Liver (tissue), 9 donors: ENCODE data around the gene ARHGEF4. TPM values are rescaled to one million over a fixed set of nuclear protein-coding genes. Genes with fewer than 3 reads are reported as not detected.
A peak's percentile ranks its signal among the peaks of the same experiment; 100 is the strongest.
"Not testable (repeated sequence)": the region's sequence is repeated elsewhere in the genome, so short reads cannot be mapped to it uniquely, and the experiment has no call there.

Experiments used
- DNase-seq: peaks from one replicate; pipeline ENCODE4 v3.0.0-alpha.2; 2017; ENCODE audit warnings: low spot score
- H3K27ac ChIP-seq, 2 donors: one replicate each; pipeline ENCODE4 v1.7.0; 2013; ENCODE audit warnings: inconsistent platforms in 2 of 2, low read length in 2 of 2, control low read depth in 1 of 2, low read depth in 1 of 2, mild to moderate bottlenecking in 1 of 2
- H3K27me3 ChIP-seq, 4 donors: one replicate each; pipeline versions ENCODE4 v1.6.1 to v1.7.0; 2013; ENCODE audit warnings: low read length in 3 of 4, inconsistent platforms in 1 of 4, mild to moderate bottlenecking in 1 of 4, moderate library complexity in 1 of 4; ENCODE audit not compliant: control insufficient read depth in 4 of 4, insufficient read depth in 4 of 4
- H3K36me3 ChIP-seq, 4 donors: one replicate each; pipeline versions ENCODE4 v1.6.1 to v1.7.0; 2013; ENCODE audit warnings: low read length in 3 of 4, mild to moderate bottlenecking in 3 of 4, low read depth in 1 of 4, moderate library complexity in 1 of 4; ENCODE audit not compliant: control insufficient read depth in 4 of 4, insufficient read depth in 3 of 4
- H3K4me1 ChIP-seq, 4 donors: one replicate each; pipeline versions ENCODE4 v1.6.1 to v1.7.0; 2013; ENCODE audit warnings: low read length in 3 of 4, mild to moderate bottlenecking in 3 of 4, moderate library complexity in 1 of 4; ENCODE audit not compliant: control insufficient read depth in 4 of 4, insufficient read depth in 4 of 4
- H3K4me3 ChIP-seq, 3 donors: one replicate each; pipeline versions ENCODE4 v1.6.1 to v1.7.0; 2013; ENCODE audit warnings: low read length in 3 of 3, control low read depth in 1 of 3, low read depth in 1 of 3, mild to moderate bottlenecking in 1 of 3
- H3K9ac ChIP-seq, 2 donors: one replicate each; pipeline ENCODE4 v1.7.0; 2013; ENCODE audit warnings: low read length in 2 of 2, mild to moderate bottlenecking in 2 of 2, moderate library complexity in 2 of 2, control low read depth in 1 of 2, low read depth in 1 of 2
- H3K9me3 ChIP-seq, 4 donors: one replicate each; pipeline versions ENCODE4 v1.6.1 to v1.7.0; 2013; ENCODE audit warnings: low read length in 3 of 4; ENCODE audit not compliant: control insufficient read depth in 4 of 4
- CTCF ChIP-seq: fragments of 150-350 bp; IDR thresholded peaks from 2 replicates; pipeline ENCODE4 v1.5.1; 2017; ENCODE audit warnings: improper control_type of control experiment, low read depth, low read length; ENCODE audit not compliant: missing input control
- EGR1 ChIP-seq, 2 donors: IDR thresholded peaks; 2 replicates each; pipeline ENCODE4 v1.6.1; 2016 to 2018; ENCODE audit warnings: antibody characterized with exemption in 2 of 2, low read depth in 2 of 2
- FOXA1 ChIP-seq: IDR thresholded peaks from 2 replicates; pipeline ENCODE4 v1.6.1; 2016; ENCODE audit warnings: antibody characterized with exemption
- GABPA ChIP-seq, 2 donors: IDR thresholded peaks in 1 of 2; conservative IDR thresholded peaks in 1 of 2; 2 replicates each; pipeline ENCODE4 v1.6.1; 2016; ENCODE audit warnings: antibody characterized with exemption in 2 of 2, mild to moderate bottlenecking in 1 of 2, moderate library complexity in 1 of 2
- HNF4G ChIP-seq: IDR thresholded peaks from 2 replicates; pipeline ENCODE4 v1.6.1; 2016; ENCODE audit warnings: antibody characterized with exemption
- MAX ChIP-seq: IDR thresholded peaks from 2 replicates; pipeline ENCODE4 v1.6.1; 2016; ENCODE audit warnings: antibody characterized with exemption
- RXRA ChIP-seq, 2 donors: IDR thresholded peaks; 2 replicates each; pipeline ENCODE4 v1.6.1; 2017 to 2018; ENCODE audit warnings: antibody characterized with exemption in 2 of 2, mild to moderate bottlenecking in 1 of 2
- SP1 ChIP-seq: IDR thresholded peaks from 2 replicates; pipeline ENCODE4 v1.6.1; 2018; ENCODE audit warnings: antibody characterized with exemption, mild to moderate bottlenecking
- TAF1 ChIP-seq: conservative IDR thresholded peaks from 2 replicates; pipeline ENCODE4 v1.6.1; 2016; ENCODE audit warnings: antibody characterized with exemption, mild to moderate bottlenecking
- YY1 ChIP-seq: IDR thresholded peaks from 2 replicates; pipeline ENCODE4 v1.6.1; 2016; ENCODE audit warnings: antibody characterized with exemption, mild to moderate bottlenecking
- WGBS: extraction: QIAGEN DNeasy Blood & Tissue Kit; methylation state at CpG from one replicate; pipeline ENCODE4 v1.1.7; 2013; 5-methylcytosine and 5-hydroxymethylcytosine counted together
- polyA plus RNA-seq, 2 donors: library from polyadenylated mRNA; stranded (reverse) in 1 of 2; unstranded in 1 of 2; fragments of 200-250 nt in 1 of 2; fragments of >200 nt in 1 of 2; fragmentation: Nextera tagmentation in 1 of 2; extraction: Ambion mirVana in 1 of 2; gene quantifications; one replicate each; pipeline versions ENCODE4 v1.2.1 to v1.2.3, GENCODE V29; 2013 to 2015
- total RNA-seq, 2 donors: library from RNA; depleted of rRNA; stranded (reverse); fragments of >200 nt; gene quantifications; one replicate each; pipeline ENCODE4 v1.2.3, GENCODE V29; 2014
- TF ChIP-seq, protein P1 (sequence below): IDR thresholded peaks from 2 replicates; pipeline ENCODE4 v1.6.1; 2016; ENCODE audit warnings: antibody characterized with exemption
- TF ChIP-seq, protein P2 (sequence below): IDR thresholded peaks from 2 replicates; pipeline ENCODE4 v1.6.1; 2016; ENCODE audit warnings: antibody characterized with exemption
- TF ChIP-seq, protein P3 (sequence below): IDR thresholded peaks from 2 replicates; pipeline ENCODE4 v1.6.1; 2016; ENCODE audit warnings: antibody characterized with exemption, mild to moderate bottlenecking
- donor health status: healthy.
- donor health status: healthy.
- donor health status: healthy.
- donor health status: healthy.
- donor health status: healthy.

ARHGEF4 gene
- total and polyA plus RNA-seq, 4 donors, result 0.08 TPM; not detected in 2

- 50% methylated on average over 6 of the region's 6 CpGs for WGBS
- not testable (repeated sequence) for H3K9me3 ChIP-seq, H3K4me3 ChIP-seq, H3K9ac ChIP-seq, H3K27me3 ChIP-seq, DNase-seq
- Histone ChIP-seq H3K4me1 (peaks cover 11 to 48% (median 35%) of the 10 kb centered on the region in 4 donors), H3K27ac (peak overlapping the region in 1 of 2 donors; percentile 40), H3K36me3 (peaks cover 6 to 22% (median 12%) of the 10 kb centered on the region in 4 donors)
- TF ChIP-seq YY1 (peak; percentile 42), RXRA (IDR thresholded peaks at IDR 0.05) (peak; percentile 71 to 76)
Measured at GRCh38 chr2:131079931-131080330, 243.2 kb downstream of the ARHGEF4 start.

DNA sequence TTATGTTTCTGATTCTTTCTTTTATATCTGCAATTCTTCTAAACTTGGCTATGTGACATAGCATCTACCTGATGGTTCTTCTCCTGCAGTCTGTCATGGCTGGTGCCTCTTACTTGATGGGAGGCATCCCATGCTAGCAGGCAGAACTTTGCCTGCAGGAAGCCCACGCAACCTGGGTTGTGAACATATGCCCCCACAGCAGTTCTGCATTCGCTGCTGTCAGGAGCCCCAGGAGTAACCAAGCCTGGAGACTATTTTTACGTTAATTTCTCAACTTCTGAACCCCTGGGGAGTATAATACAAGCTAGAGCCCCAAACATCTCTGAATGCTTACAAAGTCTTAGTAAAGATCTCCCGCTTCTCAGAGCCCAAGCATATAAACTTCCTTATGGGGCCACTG lies 244.5 kb downstream of the ARHGEF4 start:
- no peak for TF ChIP-seq EGR1 (IDR thresholded peaks at IDR 0.05; ENCODE audit: low read depth in 2 of 2)
- no peak for DNase-seq
- WGBS, result 97% methylated on average over 4 of the region's 4 CpGs
- H3K27ac ChIP-seq, result no peak overlapping the region
- H3K36me3 ChIP-seq, result peaks cover 2 to 26% (median 11%) of the 10 kb centered on the region in 4 donors
- H3K4me3 ChIP-seq, result no peak overlapping the region
- H3K9ac ChIP-seq, result no peak overlapping the region
- H3K9me3 ChIP-seq, result no peaks in the 10 kb centered on the region
- H3K4me1 ChIP-seq, result peaks cover 11 to 44% (median 36%) of the 10 kb centered on the region in 4 donors
- no peaks in the 10 kb centered on the region for H3K27me3 ChIP-seq

DNA sequence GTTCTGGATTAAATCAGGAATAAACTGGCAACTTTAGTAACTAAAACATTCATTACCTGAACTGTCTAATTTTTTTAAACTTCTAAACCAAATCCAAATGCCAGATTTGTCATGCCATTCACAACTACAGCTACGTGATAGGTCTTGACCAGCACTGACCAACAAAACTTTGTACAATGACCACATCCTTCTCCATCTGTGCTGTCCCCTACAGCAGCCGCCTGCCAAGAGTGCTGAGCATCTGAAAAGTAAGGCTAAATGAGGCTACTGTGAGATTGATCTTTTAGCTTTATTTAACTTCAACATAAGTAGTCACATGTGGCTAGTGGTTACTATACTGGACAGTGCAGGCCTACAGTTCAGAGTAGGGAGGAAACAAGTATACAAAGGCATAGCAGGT lies 248.9 kb downstream of the ARHGEF4 start:
- H3K27ac ChIP-seq, result no peak overlapping the region
- no peak overlapping the region for H3K9ac ChIP-seq

More for the DNA sequence above, 248.9 kb downstream of the ARHGEF4 start:
- Histone ChIP-seq H3K9me3 (no peaks in the 10 kb centered on the region), H3K4me3 (no peak overlapping the region), H3K27me3 (no peaks in the 10 kb centered on the region), H3K36me3 (peaks cover 10 to 40% (median 22%) of the 10 kb centered on the region in 4 donors), H3K4me1 (peaks cover 3 to 19% (median 17%) of the 10 kb centered on the region in 4 donors)
- TF ChIP-seq FOXA1 (no peak), HNF4G (no peak), SP1 (no peak), GABPA (IDR thresholded peaks at IDR 0.05 in 1 of 2, conservative IDR thresholded peaks at IDR 0.05 in 1 of 2) (no peak), RXRA (IDR thresholded peaks at IDR 0.05) (no peak), CTCF (no peak), TAF1 (no peak), MAX (no peak), YY1 (no peak)
- TF ChIP-seq, protein P1, sequence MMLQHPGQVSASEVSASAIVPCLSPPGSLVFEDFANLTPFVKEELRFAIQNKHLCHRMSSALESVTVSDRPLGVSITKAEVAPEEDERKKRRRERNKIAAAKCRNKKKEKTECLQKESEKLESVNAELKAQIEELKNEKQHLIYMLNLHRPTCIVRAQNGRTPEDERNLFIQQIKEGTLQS, result no peak
- TF ChIP-seq, protein P2, sequence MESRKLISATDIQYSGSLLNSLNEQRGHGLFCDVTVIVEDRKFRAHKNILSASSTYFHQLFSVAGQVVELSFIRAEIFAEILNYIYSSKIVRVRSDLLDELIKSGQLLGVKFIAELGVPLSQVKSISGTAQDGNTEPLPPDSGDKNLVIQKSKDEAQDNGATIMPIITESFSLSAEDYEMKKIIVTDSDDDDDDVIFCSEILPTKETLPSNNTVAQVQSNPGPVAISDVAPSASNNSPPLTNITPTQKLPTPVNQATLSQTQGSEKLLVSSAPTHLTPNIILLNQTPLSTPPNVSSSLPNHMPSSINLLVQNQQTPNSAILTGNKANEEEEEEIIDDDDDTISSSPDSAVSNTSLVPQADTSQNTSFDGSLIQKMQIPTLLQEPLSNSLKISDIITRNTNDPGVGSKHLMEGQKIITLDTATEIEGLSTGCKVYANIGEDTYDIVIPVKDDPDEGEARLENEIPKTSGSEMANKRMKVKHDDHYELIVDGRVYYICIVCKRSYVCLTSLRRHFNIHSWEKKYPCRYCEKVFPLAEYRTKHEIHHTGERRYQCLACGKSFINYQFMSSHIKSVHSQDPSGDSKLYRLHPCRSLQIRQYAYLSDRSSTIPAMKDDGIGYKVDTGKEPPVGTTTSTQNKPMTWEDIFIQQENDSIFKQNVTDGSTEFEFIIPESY, result no peak
- TF ChIP-seq, protein P3, sequence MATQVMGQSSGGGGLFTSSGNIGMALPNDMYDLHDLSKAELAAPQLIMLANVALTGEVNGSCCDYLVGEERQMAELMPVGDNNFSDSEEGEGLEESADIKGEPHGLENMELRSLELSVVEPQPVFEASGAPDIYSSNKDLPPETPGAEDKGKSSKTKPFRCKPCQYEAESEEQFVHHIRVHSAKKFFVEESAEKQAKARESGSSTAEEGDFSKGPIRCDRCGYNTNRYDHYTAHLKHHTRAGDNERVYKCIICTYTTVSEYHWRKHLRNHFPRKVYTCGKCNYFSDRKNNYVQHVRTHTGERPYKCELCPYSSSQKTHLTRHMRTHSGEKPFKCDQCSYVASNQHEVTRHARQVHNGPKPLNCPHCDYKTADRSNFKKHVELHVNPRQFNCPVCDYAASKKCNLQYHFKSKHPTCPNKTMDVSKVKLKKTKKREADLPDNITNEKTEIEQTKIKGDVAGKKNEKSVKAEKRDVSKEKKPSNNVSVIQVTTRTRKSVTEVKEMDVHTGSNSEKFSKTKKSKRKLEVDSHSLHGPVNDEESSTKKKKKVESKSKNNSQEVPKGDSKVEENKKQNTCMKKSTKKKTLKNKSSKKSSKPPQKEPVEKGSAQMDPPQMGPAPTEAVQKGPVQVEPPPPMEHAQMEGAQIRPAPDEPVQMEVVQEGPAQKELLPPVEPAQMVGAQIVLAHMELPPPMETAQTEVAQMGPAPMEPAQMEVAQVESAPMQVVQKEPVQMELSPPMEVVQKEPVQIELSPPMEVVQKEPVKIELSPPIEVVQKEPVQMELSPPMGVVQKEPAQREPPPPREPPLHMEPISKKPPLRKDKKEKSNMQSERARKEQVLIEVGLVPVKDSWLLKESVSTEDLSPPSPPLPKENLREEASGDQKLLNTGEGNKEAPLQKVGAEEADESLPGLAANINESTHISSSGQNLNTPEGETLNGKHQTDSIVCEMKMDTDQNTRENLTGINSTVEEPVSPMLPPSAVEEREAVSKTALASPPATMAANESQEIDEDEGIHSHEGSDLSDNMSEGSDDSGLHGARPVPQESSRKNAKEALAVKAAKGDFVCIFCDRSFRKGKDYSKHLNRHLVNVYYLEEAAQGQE, result no peak
- WGBS, result 72% methylated on average over 2 of the region's 2 CpGs
- no peak for DNase-seq
